Activated naive CD8-positive, alpha-beta T cell (primary cell): ENCODE results near the gene EPS8L1.
A peak's percentile ranks its signal among the peaks of the same experiment; 100 is the strongest.

Experiments
- H3K27ac Mint-ChIP-seq: one replicate; pipeline ENCODE4 v1.8.0; 2021; ENCODE audit warnings: mixed read lengths
- H3K27me3 Mint-ChIP-seq: one replicate; pipeline ENCODE4 v1.8.0; 2021; ENCODE audit warnings: mixed read lengths
- H3K36me3 Mint-ChIP-seq: one replicate; pipeline ENCODE4 v1.8.0; 2021; ENCODE audit warnings: mixed read lengths
- H3K4me1 Mint-ChIP-seq: one replicate; pipeline ENCODE4 v1.8.0; 2021; ENCODE audit warnings: low read depth, mixed read lengths
- H3K4me3 Mint-ChIP-seq: one replicate; pipeline ENCODE4 v1.8.0; 2021; ENCODE audit warnings: mild to moderate bottlenecking, mixed read lengths
- H3K9me3 Mint-ChIP-seq: one replicate; pipeline ENCODE4 v1.8.0; 2021; ENCODE audit warnings: low read depth, mixed read lengths

Gene EPS8L1

DNA sequence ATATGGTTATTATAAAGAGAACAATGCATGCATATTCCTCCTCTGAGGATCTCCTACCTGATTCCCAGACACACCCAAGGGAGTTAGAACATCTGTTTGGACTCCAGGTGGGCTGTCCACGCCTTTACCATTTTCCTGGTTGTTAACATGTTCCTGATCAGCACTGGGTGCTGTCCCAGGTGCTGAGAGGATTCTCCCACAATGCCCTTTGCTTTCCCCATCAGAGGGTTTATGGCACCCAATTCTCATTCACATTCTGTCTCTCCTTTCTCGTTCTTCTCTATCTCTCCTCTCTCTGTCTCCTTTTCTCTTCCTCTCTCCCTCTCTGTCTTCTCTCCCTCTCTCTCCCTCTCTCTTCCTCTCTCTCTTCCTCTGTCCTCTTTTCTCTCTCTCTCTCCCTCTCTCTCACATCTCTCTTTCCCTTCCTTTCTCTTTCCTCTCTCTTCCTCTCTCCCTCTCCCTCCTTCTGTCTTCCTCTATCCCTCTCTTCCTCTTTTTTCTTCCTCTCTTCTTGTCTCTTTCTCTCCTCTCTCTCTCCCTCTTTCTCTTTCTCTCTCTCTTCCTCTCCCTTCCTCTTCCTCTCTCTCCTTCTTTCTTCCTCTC, 9.5 kb upstream of the EPS8L1 start:
- H3K4me1 Mint-ChIP-seq: peaks cover 14% of the 10 kb centered on the region
- H3K9me3 Mint-ChIP-seq: no peaks in the 10 kb centered on the region
- no peak overlapping the region for H3K4me3 Mint-ChIP-seq
- H3K27ac Mint-ChIP-seq: no peak overlapping the region
- H3K36me3 Mint-ChIP-seq: no peaks in the 10 kb centered on the region
- peaks cover 31% of the 10 kb centered on the region for H3K27me3 Mint-ChIP-seq

DNA sequence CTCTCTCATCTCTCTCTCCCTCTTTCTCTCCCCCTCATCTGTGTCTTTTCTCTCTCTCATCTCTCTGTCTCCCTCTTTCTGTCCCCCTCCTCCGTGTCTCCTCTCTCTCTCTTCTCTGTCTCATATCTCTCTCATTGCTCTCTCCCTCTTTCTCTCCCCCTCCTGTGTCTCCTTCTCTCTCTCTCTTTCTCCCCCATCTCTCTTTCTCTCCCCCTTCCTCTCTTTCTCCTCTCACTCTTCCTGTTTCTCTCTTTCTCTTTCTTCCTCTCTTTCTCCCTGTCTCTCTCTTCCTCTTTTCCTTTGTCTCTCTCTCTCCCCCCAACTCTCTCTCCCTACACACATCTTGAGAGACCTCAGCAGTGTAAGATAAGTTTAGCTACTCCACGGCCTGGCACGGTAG, 7.8 kb upstream of the EPS8L1 start:
- Mint-ChIP-seq H3K27me3 (peaks cover 41% of the 10 kb centered on the region), H3K4me1 (peaks cover 9% of the 10 kb centered on the region), H3K27ac (no peak overlapping the region), H3K36me3 (no peaks in the 10 kb centered on the region), H3K4me3 (no peak overlapping the region), H3K9me3 (no peaks in the 10 kb centered on the region)

DNA sequence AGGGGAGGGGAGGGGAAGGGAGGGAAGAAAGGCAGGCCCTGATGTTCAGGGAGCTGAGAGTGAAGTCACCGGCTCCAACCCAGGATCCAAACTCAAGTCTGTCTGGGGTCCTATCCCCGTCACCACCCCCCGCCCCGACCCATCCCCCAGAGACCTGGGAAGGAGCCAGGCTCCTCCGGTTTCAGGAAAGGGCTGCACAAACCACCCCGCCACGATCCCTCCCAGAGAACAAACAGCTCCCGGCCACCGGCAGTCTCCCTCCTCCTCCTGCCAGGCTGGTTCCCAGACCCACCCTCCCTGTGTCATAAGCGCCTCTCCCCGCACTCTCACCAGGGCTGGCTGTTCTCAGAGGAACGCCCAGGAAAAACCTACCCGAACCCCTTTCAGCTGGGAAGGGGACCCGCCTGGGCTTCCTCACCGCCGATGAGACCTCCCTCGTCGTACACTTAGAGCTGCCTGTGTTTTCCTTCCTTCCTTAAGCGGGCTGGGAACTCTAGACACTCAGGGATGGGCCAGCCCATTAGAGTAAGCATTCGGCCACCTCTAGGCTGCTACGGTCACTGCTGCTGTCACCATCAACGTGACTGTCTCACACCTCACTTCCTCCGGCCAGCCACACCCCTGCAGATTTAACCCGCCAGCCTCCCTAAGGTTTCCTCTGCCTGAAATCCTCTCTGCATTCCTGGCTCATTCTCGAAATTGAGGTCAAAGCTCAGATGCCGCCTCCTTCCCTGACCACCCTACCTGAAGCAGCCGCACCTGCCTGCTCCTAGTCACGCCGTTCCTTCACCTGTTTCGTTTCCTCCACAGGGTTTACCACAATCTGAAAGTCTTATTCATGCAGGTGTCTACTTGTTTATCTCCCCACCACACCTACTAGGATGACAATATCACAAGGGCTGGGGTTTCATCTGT, 6.5 kb upstream of the EPS8L1 start:
- Mint-ChIP-seq H3K9me3 (no peaks in the 10 kb centered on the region), H3K4me3 (peak overlapping the region; percentile 74), H3K27me3 (peaks cover 45% of the 10 kb centered on the region), H3K4me1 (peaks cover 9% of the 10 kb centered on the region), H3K36me3 (peaks cover 2% of the 10 kb centered on the region), H3K27ac (peak overlapping the region; percentile 25)

DNA sequence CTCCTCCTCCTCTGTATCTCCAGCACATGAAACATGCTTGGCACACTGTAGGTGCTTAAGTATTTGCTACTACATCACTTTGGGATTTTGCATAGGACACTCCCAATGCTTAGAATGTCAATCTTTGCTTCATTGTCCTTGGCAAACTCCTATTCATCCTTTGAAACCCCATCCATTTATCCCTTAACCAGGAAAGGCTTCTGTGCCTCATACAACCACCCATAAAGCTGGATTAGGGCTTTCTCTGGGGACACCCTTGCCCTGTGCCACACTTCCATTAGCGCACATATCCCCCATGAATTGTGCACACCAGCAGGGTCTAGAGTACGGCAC, 5.8 kb upstream of the EPS8L1 start:
- Mint-ChIP-seq H3K4me1 (peaks cover 9% of the 10 kb centered on the region), H3K27ac (peak overlapping the region; percentile 25)

DNA sequence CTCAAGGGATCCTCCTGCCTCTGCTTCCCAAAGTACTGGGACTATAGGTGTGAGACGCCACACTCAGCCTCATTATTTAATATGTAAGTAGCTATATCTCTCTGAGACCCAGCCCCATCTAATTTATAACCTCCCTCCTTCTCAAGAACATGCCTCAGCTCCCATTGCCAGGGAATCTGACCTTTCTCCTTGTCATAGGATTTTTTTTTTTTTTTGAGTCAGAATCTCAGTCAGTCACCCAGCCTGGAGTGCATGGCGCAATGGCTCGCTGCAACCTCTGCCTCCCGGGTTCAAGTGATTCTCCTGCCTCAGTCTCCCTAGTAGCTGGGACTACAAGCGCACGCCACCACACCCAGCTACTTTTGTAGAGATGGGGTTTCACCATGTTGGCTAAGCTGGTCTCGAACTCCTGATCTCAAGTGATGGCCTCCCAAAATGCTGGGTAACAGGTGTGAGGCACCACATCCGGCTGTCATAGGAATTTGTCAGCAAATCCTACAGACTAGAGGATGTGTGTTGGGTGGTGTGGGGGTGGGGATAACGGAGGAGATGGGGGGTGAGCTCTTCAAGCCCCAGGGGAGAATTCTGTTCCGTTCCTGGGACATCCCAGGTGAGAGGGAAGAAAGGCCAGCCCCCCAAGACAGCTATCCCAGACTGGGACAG, 5.1 kb upstream of the EPS8L1 start:
- Mint-ChIP-seq H3K27ac (no peak overlapping the region), H3K4me3 (no peak overlapping the region), H3K36me3 (peaks cover 2% of the 10 kb centered on the region), H3K27me3 (peaks cover 50% of the 10 kb centered on the region), H3K4me1 (peaks cover 9% of the 10 kb centered on the region), H3K9me3 (no peaks in the 10 kb centered on the region)

More for the DNA sequence above, 5.8 kb upstream of the EPS8L1 start:
- Mint-ChIP-seq H3K4me3 (peak overlapping the region; percentile 74), H3K27me3 (peaks cover 45% of the 10 kb centered on the region), H3K9me3 (no peaks in the 10 kb centered on the region), H3K36me3 (peaks cover 2% of the 10 kb centered on the region)

DNA sequence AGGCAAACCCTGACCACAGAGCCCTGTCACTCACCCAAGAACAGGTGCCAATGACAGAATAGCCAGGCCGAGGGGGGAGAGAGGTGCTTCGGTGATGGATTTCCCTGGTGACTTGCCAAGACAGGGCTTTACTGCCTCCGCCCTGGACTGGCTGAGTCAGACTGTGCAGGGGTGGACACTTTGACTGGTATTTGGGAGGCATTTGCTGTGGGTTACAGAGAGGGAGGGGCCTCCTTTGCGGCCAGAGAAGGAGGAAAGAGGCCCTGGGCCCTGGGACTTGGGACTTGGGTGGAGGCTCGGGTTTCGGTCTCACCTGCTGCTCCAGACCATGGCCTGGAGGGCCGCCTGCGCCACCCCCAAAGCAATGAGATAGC, 4.6 kb upstream of the EPS8L1 start:
- H3K9me3 Mint-ChIP-seq: no peaks in the 10 kb centered on the region
- peaks cover 49% of the 10 kb centered on the region for H3K27me3 Mint-ChIP-seq
- no peak overlapping the region for H3K27ac Mint-ChIP-seq

DNA sequence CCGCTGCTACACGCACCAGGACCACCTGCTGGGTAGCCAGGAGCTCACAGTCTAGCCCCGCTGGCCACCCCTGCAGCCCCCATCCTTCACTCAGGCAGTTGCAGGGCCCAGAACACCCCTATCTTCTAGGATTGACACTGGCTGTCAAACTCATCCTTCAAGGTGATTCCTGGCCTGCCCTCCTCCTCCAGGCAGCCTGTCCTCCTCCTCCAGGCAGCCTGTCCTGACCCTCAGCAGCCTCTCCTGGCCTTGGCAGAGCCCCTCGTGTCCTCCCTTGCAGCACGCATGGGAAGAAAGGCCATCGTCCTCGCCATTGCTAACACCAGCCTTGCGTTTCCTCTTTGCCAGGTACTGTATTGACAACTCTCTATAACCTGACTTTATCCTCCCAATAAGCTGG, 3.8 kb upstream of the EPS8L1 start:
- Mint-ChIP-seq H3K4me3 (no peak overlapping the region), H3K36me3 (peaks cover 2% of the 10 kb centered on the region), H3K9me3 (no peaks in the 10 kb centered on the region), H3K27me3 (peaks cover 48% of the 10 kb centered on the region), H3K4me1 (peaks cover 9% of the 10 kb centered on the region), H3K27ac (no peak overlapping the region)

More for the DNA sequence above, 4.6 kb upstream of the EPS8L1 start:
- Mint-ChIP-seq H3K4me3 (no peak overlapping the region), H3K36me3 (peaks cover 2% of the 10 kb centered on the region), H3K4me1 (peaks cover 9% of the 10 kb centered on the region)

DNA sequence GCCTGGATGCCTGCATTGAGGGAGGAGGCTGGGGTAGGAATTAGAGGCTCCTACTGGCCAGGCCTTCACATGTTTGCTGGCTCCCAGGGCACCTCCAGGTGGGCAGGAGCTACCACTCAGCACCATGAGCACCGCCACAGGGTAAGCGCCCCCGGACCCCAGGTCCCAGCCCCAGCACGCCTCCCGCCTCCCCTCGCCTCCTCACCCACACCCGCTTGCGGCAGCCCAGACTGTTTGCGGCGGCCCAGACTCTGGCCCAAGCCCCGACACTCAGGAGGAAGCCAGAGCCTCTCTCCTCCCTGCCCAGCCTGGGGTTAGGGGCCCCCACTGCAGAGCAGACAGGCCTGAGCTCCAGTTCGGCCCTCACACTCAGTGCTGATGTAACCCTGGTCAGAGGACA, 652 bp downstream of the EPS8L1 start:
- H3K9me3 Mint-ChIP-seq: no peaks in the 10 kb centered on the region
- peaks cover 13% of the 10 kb centered on the region for H3K4me1 Mint-ChIP-seq
- no peak overlapping the region for H3K27ac Mint-ChIP-seq
- H3K27me3 Mint-ChIP-seq: peaks cover 33% of the 10 kb centered on the region
- H3K4me3 Mint-ChIP-seq: no peak overlapping the region
- peaks cover 2% of the 10 kb centered on the region for H3K36me3 Mint-ChIP-seq

DNA sequence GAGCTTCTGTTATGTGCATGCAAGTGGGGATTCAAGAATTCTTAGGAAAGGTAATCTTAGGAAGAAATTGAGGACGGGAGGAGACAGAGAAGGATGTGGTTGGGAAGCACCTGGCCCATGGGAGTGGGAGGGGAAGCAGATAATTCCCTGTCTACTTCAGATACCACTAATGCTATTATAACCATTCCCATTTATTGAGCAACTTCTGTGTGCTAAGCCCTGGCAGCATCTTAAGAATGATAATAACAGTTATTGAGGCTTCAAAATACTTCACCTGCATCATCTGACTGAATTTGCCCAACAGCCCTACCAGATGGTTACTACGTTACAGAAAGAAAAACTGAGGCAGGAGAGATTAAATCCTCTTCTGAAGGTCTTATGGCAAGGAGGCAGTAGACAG, 1.4 kb downstream of the EPS8L1 start:
- H3K4me3 Mint-ChIP-seq: no peak overlapping the region
- H3K36me3 Mint-ChIP-seq: peaks cover 2% of the 10 kb centered on the region
- H3K4me1 Mint-ChIP-seq: peaks cover 15% of the 10 kb centered on the region
- H3K27ac Mint-ChIP-seq: no peak overlapping the region
- H3K9me3 Mint-ChIP-seq: no peaks in the 10 kb centered on the region
- H3K27me3 Mint-ChIP-seq: peaks cover 29% of the 10 kb centered on the region

DNA sequence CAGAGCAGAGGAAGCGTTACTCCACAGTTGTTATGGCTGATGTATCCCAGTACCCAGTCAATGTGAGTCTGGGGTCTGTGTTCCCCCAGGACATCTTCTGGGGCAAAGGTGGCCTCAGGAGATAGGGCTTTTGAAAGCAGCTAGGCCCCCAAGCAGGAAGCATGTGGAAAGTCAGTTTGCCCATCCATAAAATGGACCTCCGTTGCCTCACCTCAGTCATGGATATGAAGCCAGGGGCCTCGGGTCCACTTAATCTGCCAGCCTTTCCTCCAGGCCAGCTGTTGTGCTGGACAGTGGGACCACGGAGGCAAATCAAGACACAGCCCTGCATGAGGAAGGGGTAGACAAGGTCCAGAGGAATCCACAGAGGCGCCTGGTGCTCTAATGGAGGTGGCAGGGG, 3.3 kb downstream of the EPS8L1 start:
- no peak overlapping the region for H3K27ac Mint-ChIP-seq
- H3K4me1 Mint-ChIP-seq: peaks cover 18% of the 10 kb centered on the region
- peak overlapping the region; percentile 51 for H3K4me3 Mint-ChIP-seq
- H3K27me3 Mint-ChIP-seq: peaks cover 27% of the 10 kb centered on the region
- no peaks in the 10 kb centered on the region for H3K9me3 Mint-ChIP-seq
- peaks cover 2% of the 10 kb centered on the region for H3K36me3 Mint-ChIP-seq

DNA sequence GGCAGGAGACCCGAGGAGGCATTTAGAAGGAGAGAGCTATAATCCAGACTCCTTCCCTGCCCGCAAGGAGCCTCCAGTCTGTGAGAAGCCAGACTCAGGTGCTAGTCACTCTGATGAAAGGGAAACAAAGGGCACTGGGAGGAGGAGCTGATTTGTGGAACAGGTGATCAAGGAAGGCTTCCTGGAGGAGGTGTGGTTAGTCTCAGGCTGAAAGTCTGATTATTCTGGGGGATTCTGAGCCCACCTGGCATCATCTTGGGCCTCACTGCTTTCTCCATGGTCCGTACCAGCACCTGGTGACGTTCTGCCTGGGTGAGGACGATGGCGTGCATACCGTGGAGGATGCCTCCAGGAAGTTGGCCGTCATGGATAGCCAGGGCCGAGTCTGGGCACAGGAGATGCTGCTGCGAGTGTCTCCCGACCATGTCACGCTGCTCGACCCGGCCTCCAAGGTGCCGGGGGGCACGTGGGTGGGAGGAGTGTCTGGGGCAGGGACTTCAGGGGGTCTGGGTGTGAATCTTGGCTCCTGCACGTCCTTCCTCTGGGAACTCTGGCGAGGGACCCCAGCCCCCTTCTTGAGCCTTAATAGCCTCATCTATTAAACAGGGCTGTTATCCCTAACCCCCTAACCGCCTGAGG, 3.9 kb downstream of the EPS8L1 start:
- H3K27ac Mint-ChIP-seq: no peak overlapping the region
- H3K36me3 Mint-ChIP-seq: no peaks in the 10 kb centered on the region
- H3K9me3 Mint-ChIP-seq: no peaks in the 10 kb centered on the region
- peak overlapping the region; percentile 51 for H3K4me3 Mint-ChIP-seq
- peaks cover 28% of the 10 kb centered on the region for H3K27me3 Mint-ChIP-seq
- peaks cover 18% of the 10 kb centered on the region for H3K4me1 Mint-ChIP-seq

DNA sequence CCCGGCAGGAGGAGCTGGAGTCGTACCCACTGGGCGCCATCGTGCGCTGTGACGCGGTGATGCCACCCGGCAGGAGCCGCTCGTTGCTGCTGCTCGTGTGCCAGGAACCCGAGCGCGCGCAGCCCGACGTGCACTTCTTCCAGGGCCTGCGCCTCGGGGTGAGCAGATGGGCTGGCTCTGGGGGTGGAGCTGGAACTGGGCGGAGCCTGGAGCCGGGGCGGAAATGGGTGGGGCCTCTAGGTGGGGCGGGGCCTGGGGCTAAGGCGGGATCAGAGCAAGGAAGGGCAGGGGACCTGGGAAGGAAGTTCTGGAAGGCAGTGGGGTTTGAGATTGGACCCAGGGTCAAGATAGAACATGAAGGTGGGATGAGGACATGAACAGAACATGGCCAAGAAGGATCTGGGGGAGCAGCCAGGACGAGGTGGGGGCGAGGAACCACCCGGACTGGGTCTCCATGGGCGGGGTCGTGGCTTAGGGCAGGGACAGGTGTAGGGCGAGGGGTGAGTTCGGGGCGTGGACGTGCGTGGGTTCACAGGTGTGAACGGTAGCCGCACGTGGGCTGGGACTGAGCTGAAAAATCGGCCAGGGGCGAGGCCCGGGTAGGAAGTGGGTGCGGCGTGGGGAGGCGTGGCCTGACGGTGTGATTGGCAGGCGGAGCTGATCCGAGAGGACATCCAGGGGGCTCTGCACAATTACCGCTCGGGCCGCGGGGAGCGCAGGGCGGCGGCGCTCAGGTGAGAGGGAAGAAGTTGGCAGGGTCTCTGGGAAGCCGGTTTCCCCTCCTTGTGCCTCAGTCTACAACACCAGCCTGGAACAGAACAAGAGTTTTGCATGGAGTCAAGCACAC, 4.7 kb downstream of the EPS8L1 start:
- Mint-ChIP-seq H3K4me1 (peaks cover 18% of the 10 kb centered on the region), H3K4me3 (peak overlapping the region; percentile 80), H3K27me3 (peaks cover 25% of the 10 kb centered on the region), H3K9me3 (no peaks in the 10 kb centered on the region), H3K27ac (no peak overlapping the region), H3K36me3 (no peaks in the 10 kb centered on the region)

DNA sequence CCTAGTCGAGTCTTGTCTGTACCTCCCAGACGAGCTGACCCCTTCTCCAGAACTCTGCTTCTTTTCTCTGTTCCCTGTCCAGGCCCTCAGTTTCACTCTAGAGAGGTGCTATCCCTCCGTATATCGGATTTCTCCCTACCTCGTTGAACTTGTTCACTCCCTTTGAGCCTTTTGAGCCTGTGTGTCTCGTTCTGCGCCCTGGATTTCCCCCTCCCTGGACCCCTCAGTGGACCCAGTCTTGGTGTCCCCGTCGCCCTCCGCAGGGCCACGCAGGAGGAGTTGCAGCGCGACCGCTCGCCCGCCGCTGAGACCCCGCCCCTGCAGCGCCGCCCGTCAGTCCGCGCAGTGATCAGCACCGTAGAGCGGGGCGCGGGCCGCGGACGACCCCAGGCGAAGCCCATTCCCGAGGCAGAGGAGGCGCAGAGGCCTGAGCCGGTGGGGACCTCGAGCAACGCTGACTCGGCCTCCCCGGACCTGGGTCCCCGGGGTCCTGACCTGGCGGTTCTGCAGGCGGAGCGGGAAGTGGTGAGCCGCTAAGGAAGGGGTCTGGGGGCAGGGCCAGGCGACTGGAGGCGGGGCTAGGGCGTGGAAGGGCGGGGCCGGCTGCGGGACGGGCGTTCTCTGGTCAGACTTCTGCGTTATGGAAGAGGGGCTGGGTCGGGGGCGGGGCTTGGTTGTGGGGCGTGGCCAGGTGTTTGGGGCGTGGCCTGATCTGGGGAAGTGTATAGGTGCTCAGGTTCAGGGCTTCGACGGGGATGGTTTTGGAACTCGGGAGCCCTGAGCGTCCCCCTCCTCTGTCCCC, 5.5 kb downstream of the EPS8L1 start:
- no peaks in the 10 kb centered on the region for H3K9me3 Mint-ChIP-seq
- peak overlapping the region; percentile 80 for H3K4me3 Mint-ChIP-seq
- H3K36me3 Mint-ChIP-seq: no peaks in the 10 kb centered on the region
- peaks cover 18% of the 10 kb centered on the region for H3K4me1 Mint-ChIP-seq
- peaks cover 26% of the 10 kb centered on the region for H3K27me3 Mint-ChIP-seq
- H3K27ac Mint-ChIP-seq: no peak overlapping the region

DNA sequence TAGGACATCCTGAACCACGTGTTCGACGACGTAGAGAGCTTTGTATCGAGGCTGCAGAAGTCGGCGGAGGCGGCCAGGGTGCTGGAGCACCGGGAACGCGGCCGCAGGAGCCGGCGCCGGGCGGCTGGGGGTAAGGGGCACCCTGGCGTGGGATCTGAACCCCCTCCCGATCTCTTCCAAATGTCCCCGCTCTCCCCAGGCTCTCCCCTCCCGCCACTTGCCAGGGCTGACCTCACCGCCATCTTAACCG, 6.0 kb downstream of the EPS8L1 start:
- peaks cover 25% of the 10 kb centered on the region for H3K27me3 Mint-ChIP-seq
- no peaks in the 10 kb centered on the region for H3K9me3 Mint-ChIP-seq
- H3K27ac Mint-ChIP-seq: no peak overlapping the region
- H3K4me1 Mint-ChIP-seq: peaks cover 18% of the 10 kb centered on the region
- peak overlapping the region; percentile 80 for H3K4me3 Mint-ChIP-seq
- no peaks in the 10 kb centered on the region for H3K36me3 Mint-ChIP-seq
